ENCODE results near the gene OTOG.

DNA sequence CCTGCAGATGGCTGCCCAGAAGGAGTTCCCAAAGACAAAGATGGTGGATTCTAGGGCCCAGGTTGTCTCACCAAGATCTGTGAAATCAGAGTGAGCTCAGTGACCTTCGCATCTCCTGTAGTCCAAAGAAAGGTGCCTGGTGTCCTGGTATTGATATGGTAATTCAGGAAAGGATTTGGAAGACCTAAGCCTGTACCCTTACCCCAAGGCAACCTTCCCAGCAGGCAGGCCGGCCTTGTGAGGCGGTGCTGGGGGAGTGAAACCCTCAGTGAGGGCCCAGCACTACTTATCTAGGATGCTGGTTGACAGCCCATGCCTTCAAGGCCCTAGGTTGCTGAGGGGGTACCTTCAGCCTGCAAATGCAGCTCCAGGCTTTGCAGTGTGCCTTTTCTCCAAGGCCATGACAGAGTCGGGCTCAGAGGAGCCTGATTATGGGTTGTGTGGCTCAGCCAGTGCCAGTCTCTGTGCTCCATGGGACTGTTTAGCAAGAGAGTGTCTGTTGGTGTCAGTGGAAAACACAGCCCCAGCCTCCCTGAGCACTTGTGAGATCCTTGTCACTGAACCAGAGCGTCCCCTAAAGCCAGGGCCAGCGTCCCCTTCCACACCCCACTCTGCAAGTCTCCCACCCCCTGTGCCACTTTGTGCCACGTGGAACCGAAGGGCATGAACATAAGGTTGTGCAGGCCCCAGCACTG, 99.5 kb downstream of the OTOG start:
- TF ChIP-seq YY1 (IDR thresholded peaks at IDR 0.05; ENCODE audit: low read depth) (no peak), EP300 (IDR thresholded peaks at IDR 0.05; ENCODE audit: borderline replicate concordance) (no peak), REST (IDR thresholded peaks at IDR 0.05; ENCODE audit: low read depth) (no peak), RAD21 (IDR thresholded peaks at IDR 0.05; ENCODE audit: low read depth) (no peak), TAF1 (IDR thresholded peaks at IDR 0.05; ENCODE audit: low read depth) (no peak), CREB1 (IDR thresholded peaks at IDR 0.05; ENCODE audit: low read depth) (no peak), TEAD4 (IDR thresholded peaks at IDR 0.05) (no peak), FOXM1 (IDR thresholded peaks at IDR 0.05; ENCODE audit: borderline replicate concordance, low read depth) (no peak), CEBPB (IDR thresholded peaks at IDR 0.05) (no peak), ZBTB7A (IDR thresholded peaks at IDR 0.05; ENCODE audit: low read depth) (no peak), NFIC (IDR thresholded peaks at IDR 0.05) (no peak)
- TF ChIP-seq, protein P1, sequence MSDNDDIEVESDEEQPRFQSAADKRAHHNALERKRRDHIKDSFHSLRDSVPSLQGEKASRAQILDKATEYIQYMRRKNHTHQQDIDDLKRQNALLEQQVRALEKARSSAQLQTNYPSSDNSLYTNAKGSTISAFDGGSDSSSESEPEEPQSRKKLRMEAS (IDR thresholded peaks at IDR 0.05) = no peak

All from Ishikawa (cell line).